CD4-positive, alpha-beta T cell treated with Interleukin-6 for 4 hours (primary cell): ENCODE results near the gene USF2.

Experiments
- DNase-seq: peaks from one replicate; pipeline ENCODE4 v3.0.0-alpha.2; 2020; ENCODE audit warnings: mixed read lengths

The USF2 gene

GRCh38 chr19:35304036-35304435 lies 35.3 kb downstream of the USF2 start:
- DNase-seq = no peak

- no peak for DNase-seq
Observed at GRCh38 chr19:35305181-35305580, 36.4 kb downstream of the USF2 start.

GRCh38 chr19:35306473-35307246 lies 37.9 kb downstream of the USF2 start:
- DNase-seq = no peak

- no peak for DNase-seq
Observed at GRCh38 chr19:35307931-35308330, 39.2 kb downstream of the USF2 start.

GRCh38 chr19:35308910-35309309 lies 40.1 kb downstream of the USF2 start:
- no peak for DNase-seq

GRCh38 chr19:35309481-35310279 lies 40.9 kb downstream of the USF2 start:
- no peak for DNase-seq

GRCh38 chr19:35310331-35310730 lies 41.6 kb downstream of the USF2 start:
- no peak for DNase-seq

- no peak for DNase-seq
Observed at GRCh38 chr19:35310811-35311465, 42.2 kb downstream of the USF2 start.

- DNase-seq = no peak
Observed at GRCh38 chr19:35311901-35312665, 43.3 kb downstream of the USF2 start.

- DNase-seq = no peak
Observed at GRCh38 chr19:35313587-35313986, 44.8 kb downstream of the USF2 start.

GRCh38 chr19:35314031-35314430 lies 45.3 kb downstream of the USF2 start:
- no peak for DNase-seq

GRCh38 chr19:35314858-35315470 lies 46.2 kb downstream of the USF2 start:
- no peak for DNase-seq

- no peak for DNase-seq
Observed at GRCh38 chr19:35315883-35316282, 47.1 kb downstream of the USF2 start.

- no peak for DNase-seq
Observed at GRCh38 chr19:35316560-35316959, 47.8 kb downstream of the USF2 start.

GRCh38 chr19:35317464-35318043 lies 48.8 kb downstream of the USF2 start:
- no peak for DNase-seq

- DNase-seq = no peak
Observed at GRCh38 chr19:35318679-35319448, 50.1 kb downstream of the USF2 start.

GRCh38 chr19:35320065-35320713 lies 51.4 kb downstream of the USF2 start:
- DNase-seq = no peak

GRCh38 chr19:35321291-35321690 lies 52.5 kb downstream of the USF2 start:
- no peak for DNase-seq

GRCh38 chr19:35322014-35322413 lies 53.3 kb downstream of the USF2 start:
- no peak for DNase-seq

GRCh38 chr19:35327642-35328041 lies 58.9 kb downstream of the USF2 start:
- DNase-seq = no peak

- no peak for DNase-seq
Observed at GRCh38 chr19:35328851-35329285, 60.1 kb downstream of the USF2 start, which contains the start of gene CD22. Gene CD22, plus strand, starts transcription at chr19:35329187. Its CDS starts 2,854 bp downstream, at chr19:35332041.
